Measurements from ENCODE around the gene CHD9. TPM values are rescaled to one million over a fixed set of nuclear protein-coding genes. Genes with fewer than 3 reads are reported as not detected.
A peak's percentile ranks its signal among the peaks of the same experiment; 100 is the strongest.

CHD9 gene
- total RNA-seq, 2 donors from 2014 or later, result 39.2 to 66.1 TPM

DNA sequence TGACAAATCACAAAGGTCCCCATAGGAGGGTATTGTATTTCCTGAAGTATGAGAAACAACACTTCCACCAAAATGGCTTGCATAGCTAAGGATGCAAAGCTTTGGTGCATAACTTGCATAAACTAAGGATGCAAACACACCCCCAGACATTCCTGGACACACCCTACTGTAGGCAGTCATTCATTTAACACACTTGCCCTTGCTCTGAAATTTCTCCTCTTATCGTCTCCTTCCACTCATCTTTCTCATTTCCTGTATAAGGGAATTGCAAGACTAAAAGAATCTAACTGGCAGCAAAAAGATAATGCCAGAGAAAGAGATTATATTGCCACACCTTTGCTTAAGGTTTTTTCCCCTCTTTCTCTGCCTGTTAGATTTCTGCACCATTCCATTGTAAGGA, 28.3 kb downstream of the CHD9 start:
- no peaks in the 10 kb centered on the region for H3K4me1 ChIP-seq

DNA sequence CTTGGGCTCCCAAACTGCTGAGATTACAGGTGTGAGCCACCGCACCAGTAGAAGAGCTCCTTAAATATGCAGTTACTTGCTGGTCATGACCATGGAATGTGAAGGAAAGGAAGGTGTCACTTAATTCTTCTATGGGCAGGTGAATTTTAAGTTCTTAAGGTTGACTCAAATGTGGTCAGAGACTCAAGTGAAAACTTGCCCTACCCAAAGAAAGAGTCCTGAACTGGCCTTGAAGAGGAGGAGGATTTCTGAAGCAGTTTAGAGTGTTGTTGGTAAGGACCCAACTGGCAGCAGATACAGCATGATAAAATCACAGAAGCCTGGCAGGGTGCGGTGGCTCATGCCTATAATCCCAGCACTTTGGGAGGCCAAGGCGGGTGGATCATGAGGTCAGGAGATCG, 29.4 kb downstream of the CHD9 start:
- H3K27ac ChIP-seq, result no peak overlapping the region

More for the DNA sequence above, 28.3 kb downstream of the CHD9 start:
- H3K27ac ChIP-seq, result no peak overlapping the region
- TF ChIP-seq, protein P1, sequence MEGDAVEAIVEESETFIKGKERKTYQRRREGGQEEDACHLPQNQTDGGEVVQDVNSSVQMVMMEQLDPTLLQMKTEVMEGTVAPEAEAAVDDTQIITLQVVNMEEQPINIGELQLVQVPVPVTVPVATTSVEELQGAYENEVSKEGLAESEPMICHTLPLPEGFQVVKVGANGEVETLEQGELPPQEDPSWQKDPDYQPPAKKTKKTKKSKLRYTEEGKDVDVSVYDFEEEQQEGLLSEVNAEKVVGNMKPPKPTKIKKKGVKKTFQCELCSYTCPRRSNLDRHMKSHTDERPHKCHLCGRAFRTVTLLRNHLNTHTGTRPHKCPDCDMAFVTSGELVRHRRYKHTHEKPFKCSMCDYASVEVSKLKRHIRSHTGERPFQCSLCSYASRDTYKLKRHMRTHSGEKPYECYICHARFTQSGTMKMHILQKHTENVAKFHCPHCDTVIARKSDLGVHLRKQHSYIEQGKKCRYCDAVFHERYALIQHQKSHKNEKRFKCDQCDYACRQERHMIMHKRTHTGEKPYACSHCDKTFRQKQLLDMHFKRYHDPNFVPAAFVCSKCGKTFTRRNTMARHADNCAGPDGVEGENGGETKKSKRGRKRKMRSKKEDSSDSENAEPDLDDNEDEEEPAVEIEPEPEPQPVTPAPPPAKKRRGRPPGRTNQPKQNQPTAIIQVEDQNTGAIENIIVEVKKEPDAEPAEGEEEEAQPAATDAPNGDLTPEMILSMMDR (IDR thresholded peaks at IDR 0.05), result no peak
- H3K9me3 ChIP-seq, result no peaks in the 10 kb centered on the region
- H3K4me3 ChIP-seq, result no peak overlapping the region
- intact Hi-C loops (cut with DNase I), result no loop called here
- no peaks in the 10 kb centered on the region for H3K36me3 ChIP-seq
- no peak for DNase-seq
- H3K9ac ChIP-seq (ENCODE audit: low read depth in 2 of 2, low read length in 2 of 2), result no peak overlapping the region
- no peaks in the 10 kb centered on the region for H3K27me3 ChIP-seq

DNA sequence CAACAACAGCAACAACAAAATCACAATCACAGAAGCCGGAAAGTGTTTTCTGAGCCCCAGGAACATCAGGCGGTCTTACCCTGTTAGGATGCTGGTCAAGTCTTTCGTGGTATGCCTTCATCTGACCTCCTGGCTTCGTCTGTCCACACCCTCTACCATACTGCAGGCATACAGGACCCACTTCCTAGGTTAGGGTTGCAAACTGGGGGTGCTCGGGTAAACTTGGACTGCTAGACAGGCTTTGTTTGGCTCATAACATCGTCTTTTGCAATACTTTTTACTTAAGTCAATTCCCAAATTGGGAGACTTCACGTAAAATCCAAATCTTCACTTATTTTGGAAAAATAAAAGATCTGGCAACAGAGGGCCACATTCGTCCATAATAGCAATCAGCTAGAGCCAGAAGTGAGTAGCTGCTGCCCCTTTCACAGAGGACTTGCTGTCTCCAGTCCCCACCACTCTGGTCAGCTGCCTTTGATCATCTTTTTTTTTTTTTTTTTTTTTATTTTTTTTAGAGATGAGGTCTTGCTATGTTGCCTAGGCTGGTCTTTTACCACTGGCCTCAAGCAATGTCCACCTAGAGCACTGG, 30.0 kb downstream of the CHD9 start:
- H3K27me3 ChIP-seq, result no peaks in the 10 kb centered on the region
- no peaks in the 10 kb centered on the region for H3K36me3 ChIP-seq
- H3K9ac ChIP-seq (ENCODE audit: low read depth in 2 of 2, low read length in 2 of 2), result no peak overlapping the region
- H3K27ac ChIP-seq, result no peak overlapping the region
- intact Hi-C loops (cut with DNase I), result no loop called here
- TF ChIP-seq, protein P1 (IDR thresholded peaks at IDR 0.05), result no peak
- H3K4me1 ChIP-seq, result peaks cover 3% of the 10 kb centered on the region
- H3K4me3 ChIP-seq, result no peak overlapping the region
- DNase-seq, result no peak
- no peaks in the 10 kb centered on the region for H3K9me3 ChIP-seq

More for the DNA sequence above, 29.4 kb downstream of the CHD9 start:
- no peak overlapping the region for H3K9ac ChIP-seq (ENCODE audit: low read depth in 2 of 2, low read length in 2 of 2)
- DNase-seq, result no peak
- H3K36me3 ChIP-seq, result no peaks in the 10 kb centered on the region
- H3K9me3 ChIP-seq, result no peaks in the 10 kb centered on the region
- TF ChIP-seq, protein P1 (IDR thresholded peaks at IDR 0.05), result no peak
- intact Hi-C loops (cut with DNase I), result no loop called here
- H3K4me1 ChIP-seq, result no peaks in the 10 kb centered on the region
- H3K27me3 ChIP-seq, result no peaks in the 10 kb centered on the region
- no peak overlapping the region for H3K4me3 ChIP-seq

DNA sequence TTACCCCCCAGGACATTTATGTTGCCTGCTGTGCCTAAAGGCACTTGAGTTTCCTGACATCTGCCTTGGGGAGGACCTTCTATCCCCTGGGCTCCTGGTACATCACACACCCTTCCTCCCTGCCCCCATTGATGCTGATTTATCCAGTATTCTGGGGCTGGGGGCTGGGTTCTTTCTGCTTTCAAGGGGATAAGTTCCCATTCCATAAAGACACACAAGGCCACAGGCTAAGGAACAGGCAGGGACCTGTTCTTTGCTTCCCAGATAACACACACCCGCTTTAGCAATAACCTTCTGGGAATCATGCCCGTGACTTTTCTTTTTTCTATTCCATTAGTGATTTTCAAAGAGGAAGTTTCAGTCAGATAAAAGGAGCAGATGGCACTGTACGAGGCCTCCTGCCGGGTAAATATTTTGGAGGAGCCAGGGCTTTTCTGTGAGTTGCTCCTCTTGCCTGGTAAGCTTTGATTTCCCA, 30.6 kb downstream of the CHD9 start:
- Histone ChIP-seq H3K36me3 (no peaks in the 10 kb centered on the region), H3K27me3 (no peaks in the 10 kb centered on the region), H3K4me3 (no peak overlapping the region), H3K9ac (ENCODE audit: low read depth in 2 of 2, low read length in 2 of 2) (peak overlapping the region in 1 of 2 donors; percentile 54), H3K27ac (no peak overlapping the region), H3K4me1 (peaks cover 9% of the 10 kb centered on the region), H3K9me3 (no peaks in the 10 kb centered on the region)
- DNase-seq, result no peak
- TF ChIP-seq, protein P1 (IDR thresholded peaks at IDR 0.05), result no peak
- intact Hi-C loops (cut with DNase I), result no loop called here

DNA sequence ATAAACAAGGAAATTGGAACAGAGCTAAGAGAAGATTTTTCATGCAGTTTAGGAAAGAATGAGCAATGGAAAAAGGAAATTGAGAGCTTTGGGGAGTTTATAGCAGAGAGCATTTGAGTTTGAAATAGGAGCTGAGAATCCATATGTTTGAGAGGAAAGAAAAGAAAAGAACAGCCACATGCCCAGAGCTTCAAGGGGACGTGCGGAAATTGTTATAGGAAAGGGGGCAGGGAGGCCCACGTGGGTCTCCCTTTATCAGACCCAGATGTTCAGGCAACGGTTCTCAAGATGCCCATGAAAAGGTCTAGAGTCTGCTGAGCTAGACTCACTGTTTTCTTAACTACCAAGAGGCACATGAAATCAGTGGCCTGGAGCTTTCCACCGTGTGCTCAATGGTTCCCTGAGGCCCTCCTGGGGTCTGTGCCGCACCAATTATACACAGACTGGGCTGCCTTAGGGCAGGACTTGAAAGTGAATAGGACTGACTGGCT, 31.2 kb downstream of the CHD9 start:
- TF ChIP-seq, protein P1 (IDR thresholded peaks at IDR 0.05), result no peak
- H3K4me1 ChIP-seq, result peaks cover 12% of the 10 kb centered on the region
- H3K36me3 ChIP-seq, result no peaks in the 10 kb centered on the region
- H3K9me3 ChIP-seq, result no peaks in the 10 kb centered on the region
- intact Hi-C loops (cut with DNase I), result no loop called here
- no peak overlapping the region for H3K27ac ChIP-seq
- DNase-seq, result no peak
- no peaks in the 10 kb centered on the region for H3K27me3 ChIP-seq
- H3K9ac ChIP-seq (ENCODE audit: low read depth in 2 of 2, low read length in 2 of 2), result peak overlapping the region in 1 of 2 donors; percentile 54
- no peak overlapping the region for H3K4me3 ChIP-seq
